DOHH2 (cell line): ENCODE measurements around the gene LATS2.

ENCODE experiments used
- H3F3A ChIP-seq: fragments of 200-600 bp; sonication (generic), shearing (Covaris generic); 2 replicates; pipeline ENCODE4 v1.6.0; 2016; ENCODE audit warnings: antibody characterized with exemption, mild to moderate bottlenecking; ENCODE audit not compliant: control insufficient read depth, insufficient read depth
- H3K27ac ChIP-seq: fragments of 200-600 bp; sonication (generic); 2 replicates; pipeline ENCODE4 v1.5.1; 2014; ENCODE audit warnings: low read depth, mild to moderate bottlenecking, low read length, moderate library complexity
- H3K27me3 ChIP-seq: fragments of 200-600 bp; sonication (generic); 2 replicates; pipeline ENCODE4 v1.6.1; 2014; ENCODE audit warnings: mild to moderate bottlenecking, low read length, mixed read lengths; ENCODE audit not compliant: control insufficient read depth
- H3K36me3 ChIP-seq: fragments of 200-600 bp; sonication (generic); 2 replicates; pipeline ENCODE4 v1.6.1; 2014; ENCODE audit warnings: mild to moderate bottlenecking, low read length, moderate library complexity, mixed read lengths; ENCODE audit not compliant: control insufficient read depth
- H3K4me1 ChIP-seq: fragments of 200-600 bp; sonication (generic); 2 replicates; pipeline ENCODE4 v1.6.1; 2014; ENCODE audit warnings: mild to moderate bottlenecking, low read length, mixed read lengths; ENCODE audit not compliant: control insufficient read depth
- H3K4me2 ChIP-seq: fragments of 200-600 bp; sonication (generic); 2 replicates; pipeline ENCODE4 v1.6.0; 2014; ENCODE audit warnings: mild to moderate bottlenecking, low read length, moderate library complexity
- H3K4me3 ChIP-seq: fragments of 200-600 bp; sonication (generic); 2 replicates; pipeline ENCODE4 v1.5.1; 2014; ENCODE audit warnings: mild to moderate bottlenecking, low read length, mixed read lengths
- H3K79me2 ChIP-seq: fragments of 200-600 bp; sonication (generic); 2 replicates; pipeline ENCODE4 v1.6.1; 2014; ENCODE audit warnings: mild to moderate bottlenecking, low read length, mixed read lengths; ENCODE audit not compliant: control insufficient read depth
- H3K9me2 ChIP-seq: fragments of 200-600 bp; sonication (generic); replicated peaks from 2 replicates; pipeline ENCODE4 v1.6.1; 2014; ENCODE audit warnings: mild to moderate bottlenecking, low read length, mixed read lengths; ENCODE audit not compliant: control insufficient read depth
- H3K9me3 ChIP-seq: fragments of 200-600 bp; sonication (generic); 2 replicates; pipeline ENCODE4 v1.6.1; 2014; ENCODE audit warnings: antibody characterized with exemption, low read length, mixed read lengths; ENCODE audit not compliant: control insufficient read depth, insufficient read depth
- H4K20me1 ChIP-seq: fragments of 200-600 bp; sonication (generic); 2 replicates; pipeline ENCODE4 v1.6.0; 2014; ENCODE audit warnings: low read depth, mild to moderate bottlenecking, antibody characterized with exemption, low read length, moderate library complexity; ENCODE audit not compliant: control insufficient read depth, insufficient read depth
- CTCF ChIP-seq: fragments of 200-600 bp; sonication (generic); IDR thresholded peaks from one replicate; pipeline ENCODE4 v1.5.1; 2014; ENCODE audit warnings: antibody characterized with exemption, mild to moderate bottlenecking, low read depth, low read length; ENCODE audit not compliant: poor library complexity, severe bottlenecking
- EZH2phosphoT487 ChIP-seq: fragments of 200-600 bp; sonication (generic); IDR thresholded peaks from 2 replicates; pipeline ENCODE4 v1.6.1; 2017; ENCODE audit warnings: borderline replicate concordance, mild to moderate bottlenecking, antibody characterized with exemption, low read length, moderate library complexity, mixed read lengths

LATS2 gene

GRCh38 chr13:21075379-21076249 lies 14.2 kb upstream of the LATS2 start:
- Histone ChIP-seq H3K27ac (no peak overlapping the region), H3F3A (no peaks in the 10 kb centered on the region), H3K4me3 (no peak overlapping the region), H4K20me1 (no peaks in the 10 kb centered on the region), H3K27me3 (no peaks in the 10 kb centered on the region; the same call in 1 of the 2 replicates), H3K4me2 (no peak overlapping the region), H3K9me2 (no peaks in the 10 kb centered on the region), H3K4me1 (no peaks in the 10 kb centered on the region), H3K36me3 (no peaks in the 10 kb centered on the region), H3K79me2 (no peaks in the 10 kb centered on the region), H3K9me3 (no peaks in the 10 kb centered on the region)
- TF ChIP-seq CTCF (no peak), EZH2phosphoT487 (no peak)

- no peak overlapping the region for H3K4me3 ChIP-seq
- no peaks in the 10 kb centered on the region for H3K9me3 ChIP-seq
- H3K79me2 ChIP-seq, result no peaks in the 10 kb centered on the region
- no peak for TF ChIP-seq EZH2phosphoT487
- TF ChIP-seq CTCF, result no peak
- no peaks in the 10 kb centered on the region for H3F3A ChIP-seq
- no peaks in the 10 kb centered on the region for H4K20me1 ChIP-seq
- H3K27ac ChIP-seq, result no peak overlapping the region
- H3K4me2 ChIP-seq, result no peak overlapping the region
- no peaks in the 10 kb centered on the region for H3K9me2 ChIP-seq
- no peaks in the 10 kb centered on the region for H3K36me3 ChIP-seq
- no peaks in the 10 kb centered on the region; the same call in 1 of the 2 replicates for H3K27me3 ChIP-seq
- H3K4me1 ChIP-seq, result no peaks in the 10 kb centered on the region
Measured at GRCh38 chr13:21075011-21075378, 13.6 kb upstream of the LATS2 start.

- H3K27ac ChIP-seq, result no peak overlapping the region
- H3K9me3 ChIP-seq, result no peaks in the 10 kb centered on the region
- H3K4me3 ChIP-seq, result no peak overlapping the region
- H3K27me3 ChIP-seq, result no peaks in the 10 kb centered on the region; the same call in 1 of the 2 replicates
- no peaks in the 10 kb centered on the region for H3K9me2 ChIP-seq
- H3F3A ChIP-seq, result no peaks in the 10 kb centered on the region
- no peak overlapping the region for H3K4me2 ChIP-seq
- no peak for TF ChIP-seq EZH2phosphoT487
- no peak for TF ChIP-seq CTCF
- no peaks in the 10 kb centered on the region for H4K20me1 ChIP-seq
- no peaks in the 10 kb centered on the region for H3K4me1 ChIP-seq
- H3K79me2 ChIP-seq, result no peaks in the 10 kb centered on the region
- H3K36me3 ChIP-seq, result no peaks in the 10 kb centered on the region
Measured at GRCh38 chr13:21074546-21074945, 13.2 kb upstream of the LATS2 start.
